Colonic mucosa (tissue), 4 donors: ENCODE data around the gene H2AZ1. TPM values are rescaled to one million over a fixed set of nuclear protein-coding genes. Genes with fewer than 3 reads are reported as not detected.
A peak's percentile ranks its signal among the peaks of the same experiment; 100 is the strongest.

Experiments used
- DNase-seq: peaks from one replicate; pipeline ENCODE4 v3.0.0-alpha.2; 2020
- H3K27ac ChIP-seq: fragments of 200-600 bp; one replicate; pipeline ENCODE4 v1.8.0; 2021
- H3K27me3 ChIP-seq: fragments of 200-600 bp; one replicate; pipeline ENCODE4 v1.8.0; 2021
- H3K36me3 ChIP-seq: fragments of 200-600 bp; one replicate; pipeline ENCODE4 v1.8.0; 2021
- H3K4me1 ChIP-seq: fragments of 200-600 bp; one replicate; pipeline ENCODE4 v1.8.0; 2021; ENCODE audit warnings: mild to moderate bottlenecking
- H3K4me3 ChIP-seq: fragments of 200-600 bp; one replicate; pipeline ENCODE4 v1.8.0; 2021
- H3K9ac ChIP-seq, 2 donors: one replicate each; pipeline ENCODE4 v1.7.0; 2013; ENCODE audit warnings: control low read depth in 2 of 2, low read depth in 2 of 2, low read length in 2 of 2
- H3K9me3 ChIP-seq: fragments of 200-600 bp; one replicate; pipeline ENCODE4 v1.8.0; 2021
- intact Hi-C: fragments of 100-400 bp; cut with DNase I; formaldehyde crosslinking; loops from one replicate; pipeline ENCODE4 v1.14.1; 2022
- total RNA-seq, 2 donors: library from RNA; stranded (reverse); fragmentation: NEBNext Ultra II Directional in 1 of 2; extraction: Animal tissue kit (Norgen Biotek cat#: 25700) in 1 of 2; gene quantifications; one replicate each; pipeline ENCODE4 v1.2.1, GENCODE V29; 2021
- TF ChIP-seq, protein P1 (sequence below): fragments of 200-600 bp; IDR thresholded peaks from one replicate; pipeline ENCODE4 v1.8.0; 2022; ENCODE audit warnings: antibody characterized with exemption, mild to moderate bottlenecking
- donor health status: healthy.
- donor health status: DM: no; HTN: no; CAD: no.
- donor health status: DM: no; HTN: no; CAD: no.

The H2AZ1 gene
- total RNA-seq, 2 donors from 2014 or later: 227 to 564 TPM

DNA sequence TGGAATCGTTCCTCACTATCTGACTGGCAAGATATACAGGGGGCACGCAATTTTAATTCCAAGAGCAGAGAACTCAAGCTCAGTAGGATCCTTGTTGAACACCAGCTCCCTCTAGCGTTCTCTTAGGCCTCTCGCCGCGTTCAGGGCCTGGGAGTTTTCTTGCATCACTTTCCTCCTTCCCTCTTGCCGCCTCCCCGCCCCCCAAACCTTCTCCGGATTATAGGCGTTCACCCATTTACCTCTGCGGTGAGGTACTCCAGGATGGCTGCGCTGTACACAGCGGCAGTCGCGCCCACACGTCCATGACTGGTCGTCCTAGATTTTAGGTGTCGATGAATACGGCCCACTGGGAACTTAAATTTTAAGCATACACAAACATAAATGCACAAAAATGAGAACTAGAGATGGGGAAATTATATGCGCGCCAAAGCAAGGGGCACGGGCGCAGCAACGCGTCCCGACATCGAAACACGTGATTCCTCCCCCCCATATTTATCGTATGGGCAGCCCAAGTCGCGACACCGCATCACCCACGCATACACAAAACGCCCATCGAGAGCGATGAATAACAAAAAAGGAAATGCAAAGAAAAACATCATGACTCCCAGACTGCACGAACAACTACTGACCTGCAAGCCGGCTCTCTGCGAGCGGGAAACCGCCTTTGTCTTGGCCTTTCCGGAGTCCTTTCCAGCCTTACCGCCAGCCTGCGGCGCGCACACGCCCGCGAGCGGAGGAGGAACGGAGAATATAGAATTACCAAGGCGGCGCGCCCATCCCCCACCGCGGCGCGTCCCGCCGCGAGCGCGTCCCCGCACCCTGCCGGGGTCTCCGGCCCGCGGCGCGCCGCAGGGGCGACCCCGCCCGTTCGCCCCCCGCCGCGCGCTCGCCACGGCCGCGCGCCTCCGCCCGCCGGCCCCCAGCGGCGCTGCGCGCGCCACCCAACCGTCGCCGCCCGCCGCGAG is 759 bp downstream of the H2AZ1 start:
- TF ChIP-seq, protein P1, sequence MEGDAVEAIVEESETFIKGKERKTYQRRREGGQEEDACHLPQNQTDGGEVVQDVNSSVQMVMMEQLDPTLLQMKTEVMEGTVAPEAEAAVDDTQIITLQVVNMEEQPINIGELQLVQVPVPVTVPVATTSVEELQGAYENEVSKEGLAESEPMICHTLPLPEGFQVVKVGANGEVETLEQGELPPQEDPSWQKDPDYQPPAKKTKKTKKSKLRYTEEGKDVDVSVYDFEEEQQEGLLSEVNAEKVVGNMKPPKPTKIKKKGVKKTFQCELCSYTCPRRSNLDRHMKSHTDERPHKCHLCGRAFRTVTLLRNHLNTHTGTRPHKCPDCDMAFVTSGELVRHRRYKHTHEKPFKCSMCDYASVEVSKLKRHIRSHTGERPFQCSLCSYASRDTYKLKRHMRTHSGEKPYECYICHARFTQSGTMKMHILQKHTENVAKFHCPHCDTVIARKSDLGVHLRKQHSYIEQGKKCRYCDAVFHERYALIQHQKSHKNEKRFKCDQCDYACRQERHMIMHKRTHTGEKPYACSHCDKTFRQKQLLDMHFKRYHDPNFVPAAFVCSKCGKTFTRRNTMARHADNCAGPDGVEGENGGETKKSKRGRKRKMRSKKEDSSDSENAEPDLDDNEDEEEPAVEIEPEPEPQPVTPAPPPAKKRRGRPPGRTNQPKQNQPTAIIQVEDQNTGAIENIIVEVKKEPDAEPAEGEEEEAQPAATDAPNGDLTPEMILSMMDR: peak; percentile 74
- H3K4me3 ChIP-seq: peak overlapping the region; percentile 69

DNA sequence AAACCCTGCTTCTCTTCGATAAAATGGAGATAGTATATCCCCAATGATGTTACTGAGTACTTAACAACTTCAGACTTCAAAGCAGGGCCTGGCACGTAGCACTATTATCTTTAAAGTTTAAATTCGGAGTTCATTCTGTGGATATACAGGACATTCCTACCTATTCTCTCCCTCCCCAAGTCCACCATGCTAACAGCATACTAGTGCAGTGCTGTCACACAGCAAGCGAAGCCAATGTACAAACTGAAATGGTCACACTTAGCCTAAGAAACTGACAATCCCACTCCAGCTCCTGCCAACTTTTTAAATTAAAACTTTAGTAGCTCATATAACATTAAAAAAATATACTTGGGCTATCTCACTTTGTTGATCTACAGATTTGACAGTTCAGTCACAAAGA is 2.5 kb downstream of the H2AZ1 start:
- Histone ChIP-seq H3K36me3 (no peaks in the 10 kb centered on the region), H3K27ac (peak overlapping the region; percentile 98), H3K9me3 (no peaks in the 10 kb centered on the region), H3K9ac (peak overlapping the region; percentile 85 to 87), H3K4me3 (no peak overlapping the region), H3K27me3 (no peaks in the 10 kb centered on the region), H3K4me1 (peaks cover 14% of the 10 kb centered on the region)
- intact Hi-C loops: loop anchor here (5.0 kb wide), 3 partner anchors 55 to 385 kb away; partner anchors contain the start of genes LAMTOR3 and TRMT10A
- TF ChIP-seq, protein P1: no peak
- no peak for DNase-seq

More for the DNA sequence above, 759 bp downstream of the H2AZ1 start:
- Histone ChIP-seq H3K27me3 (no peaks in the 10 kb centered on the region), H3K9ac (peak overlapping the region; percentile 87 to 95), H3K27ac (peak overlapping the region; percentile 94), H3K36me3 (no peaks in the 10 kb centered on the region), H3K4me1 (peaks cover 14% of the 10 kb centered on the region), H3K9me3 (no peaks in the 10 kb centered on the region)
- intact Hi-C loops: loop anchor here (5.0 kb wide), 3 partner anchors 57 to 387 kb away; partner anchors contain the start of genes LAMTOR3 and TRMT10A
- DNase-seq: peak; percentile 97

DNA sequence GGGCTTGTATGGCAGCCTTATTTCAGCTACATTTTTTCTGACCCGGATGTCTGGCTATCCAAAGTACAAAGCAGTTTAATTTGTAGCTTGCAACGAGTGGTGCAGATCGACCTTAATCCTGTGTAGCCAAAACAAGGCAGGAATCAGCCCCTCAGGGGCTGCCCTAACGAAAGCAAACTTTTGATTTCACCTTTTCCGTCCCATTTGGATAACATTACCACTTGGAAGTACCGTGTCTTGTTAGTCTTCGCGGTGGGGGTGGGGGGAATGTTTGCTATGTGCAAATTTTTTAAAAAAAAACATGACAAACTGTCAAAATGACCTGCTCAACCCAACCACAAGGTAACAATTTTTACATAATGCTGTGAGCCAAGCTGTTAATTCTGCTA is 2.9 kb downstream of the H2AZ1 start:
- Histone ChIP-seq H3K27ac (peak overlapping the region; percentile 98), H3K9ac (peak overlapping the region; percentile 85 to 87), H3K36me3 (no peaks in the 10 kb centered on the region), H3K27me3 (no peaks in the 10 kb centered on the region), H3K4me3 (peak overlapping the region; percentile 96), H3K4me1 (peaks cover 14% of the 10 kb centered on the region), H3K9me3 (no peaks in the 10 kb centered on the region)
- intact Hi-C loops: loop anchor here (5.0 kb wide), 3 partner anchors 55 to 385 kb away; partner anchors contain the start of genes LAMTOR3 and TRMT10A
- TF ChIP-seq, protein P1: no peak
- no peak for DNase-seq

DNA sequence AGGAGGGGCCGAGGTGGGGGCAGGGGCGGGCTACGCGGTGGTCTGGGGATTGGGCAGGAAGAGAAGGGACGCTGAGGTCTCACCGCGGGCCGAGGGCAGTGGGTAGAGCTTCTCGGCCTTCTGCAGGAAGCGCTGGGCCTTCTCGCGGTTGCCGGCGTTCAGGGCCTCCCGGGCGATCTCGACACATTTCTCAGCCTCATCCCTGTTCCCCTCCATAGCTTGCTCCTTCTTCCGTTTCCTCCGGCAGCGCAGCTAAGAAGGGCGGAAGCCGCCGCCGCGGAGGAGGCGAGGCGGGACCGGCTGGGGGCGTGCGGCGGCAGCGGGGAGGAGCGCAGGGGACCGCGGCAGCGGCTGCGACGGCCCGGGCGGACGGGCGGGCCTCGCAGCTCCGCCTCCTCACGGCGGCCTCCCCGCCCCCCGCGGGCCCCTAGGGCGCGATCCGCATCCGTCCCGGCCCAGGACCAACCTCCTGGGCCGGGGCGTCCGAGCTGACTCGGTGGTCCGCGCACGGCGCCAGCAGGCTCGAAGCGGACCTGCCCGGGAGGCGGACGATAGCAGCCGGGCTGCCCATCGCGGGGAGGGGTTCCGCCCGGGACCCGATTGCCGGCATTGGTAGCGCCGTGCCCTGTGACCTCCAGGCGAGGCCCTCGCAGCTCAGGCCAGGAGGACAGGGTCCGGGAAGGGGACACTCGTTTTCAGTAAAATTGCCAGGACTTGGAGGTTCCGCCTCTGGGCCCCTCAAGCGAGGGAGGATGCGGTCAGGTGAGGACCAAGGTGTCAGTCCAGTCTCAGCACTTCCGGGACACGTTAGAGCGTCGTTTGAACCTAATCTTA is 3.5 kb downstream of the H2AZ1 start, which contains the start of gene DNAJB14:
Gene DNAJB14, minus strand, starts transcription at position 263 of the 834 bp plus-strand sequence. Its CDS starts 47 bp downstream, at position 216.
- peak within 1 kb of the TSS; percentile 98 for H3K27ac ChIP-seq
- peak within 1 kb of the TSS; percentile 85 to 87 for H3K9ac ChIP-seq
- TF ChIP-seq, protein P1: no peak
- peaks cover 14% of the 10 kb centered on the region for H3K4me1 ChIP-seq
- peak within 1 kb of the TSS; percentile 96 for H3K4me3 ChIP-seq
- H3K27me3 ChIP-seq: no peaks in the 10 kb centered on the region
- H3K36me3 ChIP-seq: no peaks in the 10 kb centered on the region
- H3K9me3 ChIP-seq: no peaks in the 10 kb centered on the region
- DNase-seq: peak; percentile 81
- intact Hi-C loops: loop anchor here (5.0 kb wide), 3 partner anchors 54 to 384 kb away; partner anchors contain the start of genes LAMTOR3 and TRMT10A
